DND-41 (cell line): ENCODE results near the gene PRRG3.

Experiments used
- ATAC-seq: fragments of 200-7000 bp; cut with Tn5 transposase; 3 replicates; pipeline ENCODE4 v1.9.1; 2021; ENCODE audit warnings: low read depth; ENCODE audit not compliant: insufficient read depth
- DNase-seq: peaks from one replicate; pipeline ENCODE4 v3.0.0-alpha.2; 2020
- H2AFZ ChIP-seq: 2 replicates; pipeline ENCODE4 v1.6.0; 2012; ENCODE audit warnings: low read depth, low read length
- H3K27ac ChIP-seq: 2 replicates; pipeline ENCODE4 v1.5.1; 2012; ENCODE audit warnings: low read length, inconsistent platforms
- H3K27me3 ChIP-seq: fragments of 200-600 bp; sonication (generic); 2 replicates; pipeline ENCODE4 v1.6.0; 2012; ENCODE audit warnings: low read length, mild to moderate bottlenecking, inconsistent platforms; ENCODE audit not compliant: insufficient read depth, poor library complexity
- H3K36me3 ChIP-seq: 2 replicates; pipeline ENCODE4 v1.5.1; 2012; ENCODE audit warnings: low read length, inconsistent platforms; ENCODE audit not compliant: insufficient read depth
- H3K4me1 ChIP-seq: 2 replicates; pipeline ENCODE4 v1.5.1; 2012; ENCODE audit warnings: mild to moderate bottlenecking, low read length; ENCODE audit not compliant: insufficient read depth
- H3K4me2 ChIP-seq: 2 replicates; pipeline ENCODE4 v1.6.0; 2012; ENCODE audit warnings: mild to moderate bottlenecking, moderate library complexity, low read length, inconsistent platforms; ENCODE audit not compliant: insufficient read depth
- H3K4me3 ChIP-seq, 2 experiments: fragments of 200-600 bp in 1 of 2; shearing (Covaris generic) in 1 of 2; 2 replicates each; pipeline ENCODE4 v1.5.1; 2012 to 2016; ENCODE audit warnings: inconsistent platforms in 2 of 2, low read length in 2 of 2, mild to moderate bottlenecking in 2 of 2, low read depth in 1 of 2, moderate library complexity in 1 of 2
- H3K79me2 ChIP-seq: 2 replicates; pipeline ENCODE4 v1.6.0; 2012; ENCODE audit warnings: low read length, inconsistent platforms; ENCODE audit not compliant: insufficient read depth
- H3K9ac ChIP-seq: 2 replicates; pipeline ENCODE4 v1.6.0; 2012; ENCODE audit warnings: low read depth, mild to moderate bottlenecking, inconsistent platforms, low read length, moderate library complexity
- H3K9me3 ChIP-seq: 2 replicates; pipeline ENCODE4 v1.5.1; 2012; ENCODE audit warnings: low read length, moderate library complexity, mild to moderate bottlenecking, inconsistent platforms; ENCODE audit not compliant: insufficient read depth, severe bottlenecking
- H4K20me1 ChIP-seq: 2 replicates; pipeline ENCODE4 v1.6.0; 2012; ENCODE audit warnings: low read length; ENCODE audit not compliant: insufficient read depth
- CTCF ChIP-seq: IDR thresholded peaks from 2 replicates; pipeline ENCODE4 v1.5.1; 2012; ENCODE audit warnings: borderline replicate concordance, low read length, moderate library complexity, mild to moderate bottlenecking; ENCODE audit not compliant: poor library complexity, severe bottlenecking; ENCODE audit errors: extremely low read depth
- EZH2 ChIP-seq: IDR thresholded peaks from 3 replicates; pipeline ENCODE4 v1.6.1; 2012; ENCODE audit warnings: borderline replicate concordance, low read depth, mild to moderate bottlenecking, moderate library complexity, low read length, inconsistent platforms; ENCODE audit not compliant: severe bottlenecking

PRRG3 gene

GRCh38 chrX:151735219-151735618 is 40.0 kb downstream of the PRRG3 start:
- Histone ChIP-seq H3K9me3 (no peaks in the 10 kb centered on the region), H2AFZ (no peak overlapping the region), H3K27ac (no peak overlapping the region), H3K4me3 (no peak overlapping the region), H3K4me2 (no peak overlapping the region), H3K27me3 (no peaks in the 10 kb centered on the region), H3K36me3 (no peaks in the 10 kb centered on the region), H3K79me2 (no peaks in the 10 kb centered on the region), H4K20me1 (no peaks in the 10 kb centered on the region), H3K9ac (no peak overlapping the region), H3K4me1 (no peaks in the 10 kb centered on the region)
- no peak for ATAC-seq
- no peak for TF ChIP-seq CTCF
- no peak for TF ChIP-seq EZH2
- DNase-seq: no peak

GRCh38 chrX:151736685-151737084 is 41.4 kb downstream of the PRRG3 start:
- H3K9ac ChIP-seq: no peak overlapping the region
- H2AFZ ChIP-seq: no peak overlapping the region
- ATAC-seq: no peak
- H3K36me3 ChIP-seq: no peaks in the 10 kb centered on the region
- no peak for DNase-seq
- H3K27me3 ChIP-seq: no peaks in the 10 kb centered on the region
- no peaks in the 10 kb centered on the region for H4K20me1 ChIP-seq
- no peak overlapping the region for H3K4me3 ChIP-seq
- H3K4me2 ChIP-seq: no peak overlapping the region
- H3K9me3 ChIP-seq: no peaks in the 10 kb centered on the region
- no peaks in the 10 kb centered on the region for H3K4me1 ChIP-seq
- no peak overlapping the region for H3K27ac ChIP-seq
- TF ChIP-seq EZH2 (no peak), CTCF (no peak)
- H3K79me2 ChIP-seq: no peaks in the 10 kb centered on the region

GRCh38 chrX:151737494-151737893 is 42.2 kb downstream of the PRRG3 start:
- no peaks in the 10 kb centered on the region for H3K36me3 ChIP-seq
- H3K9me3 ChIP-seq: no peaks in the 10 kb centered on the region
- no peak overlapping the region for H3K27ac ChIP-seq
- no peak overlapping the region for H3K4me2 ChIP-seq
- no peak for DNase-seq
- H3K79me2 ChIP-seq: no peaks in the 10 kb centered on the region
- TF ChIP-seq CTCF: no peak
- H3K27me3 ChIP-seq: no peaks in the 10 kb centered on the region
- no peaks in the 10 kb centered on the region for H3K4me1 ChIP-seq
- H3K4me3 ChIP-seq: no peak overlapping the region
- H3K9ac ChIP-seq: no peak overlapping the region
- ATAC-seq: no peak
- H4K20me1 ChIP-seq: no peaks in the 10 kb centered on the region
- H2AFZ ChIP-seq: no peak overlapping the region

GRCh38 chrX:151738751-151739150 is 43.5 kb downstream of the PRRG3 start:
- DNase-seq: no peak
- Histone ChIP-seq H3K27me3 (no peaks in the 10 kb centered on the region), H3K4me1 (no peaks in the 10 kb centered on the region), H2AFZ (no peak overlapping the region), H3K79me2 (no peaks in the 10 kb centered on the region), H4K20me1 (no peaks in the 10 kb centered on the region), H3K9me3 (no peaks in the 10 kb centered on the region), H3K9ac (no peak overlapping the region), H3K27ac (no peak overlapping the region), H3K36me3 (no peaks in the 10 kb centered on the region), H3K4me3 (no peak overlapping the region), H3K4me2 (no peak overlapping the region)
- no peak for ATAC-seq
- TF ChIP-seq EZH2 (no peak), CTCF (no peak)
